ENCODE measurements around the gene TOM1L2.

DNA sequence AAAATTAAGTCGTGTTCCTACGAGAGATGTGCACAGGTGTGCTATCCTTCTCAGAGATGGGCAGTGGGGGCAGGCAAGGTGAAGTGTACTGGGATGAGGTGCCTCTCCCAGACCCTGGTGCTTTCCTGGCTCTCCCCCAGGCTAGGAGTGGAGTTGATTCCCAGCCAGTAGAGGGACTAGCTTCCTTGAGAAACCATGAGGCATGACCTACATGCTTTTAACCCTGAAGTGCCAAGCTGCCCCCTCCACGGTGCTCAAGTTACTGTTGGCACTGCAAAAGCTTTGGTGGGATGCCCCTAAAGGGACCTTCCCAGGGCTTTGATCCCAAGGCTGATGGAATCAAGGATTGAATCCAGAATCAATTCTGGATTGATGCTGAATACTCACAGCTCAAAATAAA lies 88.4 kb downstream of the TOM1L2 start:
- TF ChIP-seq, protein P1, sequence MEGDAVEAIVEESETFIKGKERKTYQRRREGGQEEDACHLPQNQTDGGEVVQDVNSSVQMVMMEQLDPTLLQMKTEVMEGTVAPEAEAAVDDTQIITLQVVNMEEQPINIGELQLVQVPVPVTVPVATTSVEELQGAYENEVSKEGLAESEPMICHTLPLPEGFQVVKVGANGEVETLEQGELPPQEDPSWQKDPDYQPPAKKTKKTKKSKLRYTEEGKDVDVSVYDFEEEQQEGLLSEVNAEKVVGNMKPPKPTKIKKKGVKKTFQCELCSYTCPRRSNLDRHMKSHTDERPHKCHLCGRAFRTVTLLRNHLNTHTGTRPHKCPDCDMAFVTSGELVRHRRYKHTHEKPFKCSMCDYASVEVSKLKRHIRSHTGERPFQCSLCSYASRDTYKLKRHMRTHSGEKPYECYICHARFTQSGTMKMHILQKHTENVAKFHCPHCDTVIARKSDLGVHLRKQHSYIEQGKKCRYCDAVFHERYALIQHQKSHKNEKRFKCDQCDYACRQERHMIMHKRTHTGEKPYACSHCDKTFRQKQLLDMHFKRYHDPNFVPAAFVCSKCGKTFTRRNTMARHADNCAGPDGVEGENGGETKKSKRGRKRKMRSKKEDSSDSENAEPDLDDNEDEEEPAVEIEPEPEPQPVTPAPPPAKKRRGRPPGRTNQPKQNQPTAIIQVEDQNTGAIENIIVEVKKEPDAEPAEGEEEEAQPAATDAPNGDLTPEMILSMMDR (IDR thresholded peaks at IDR 0.05), result no peak
- no peak for TF ChIP-seq EZH2 (IDR thresholded peaks at IDR 0.05)
